Esophagus muscularis mucosa (tissue), 4 donors: Measurements from ENCODE around the gene ARHGAP24.
A peak's percentile ranks its signal among the peaks of the same experiment; 100 is the strongest.

Experiments used
- EP300 ChIP-seq: sonication (generic); formaldehyde crosslinking; IDR thresholded peaks from one replicate; pipeline ENCODE4 v1.6.1; 2017; ENCODE audit warnings: antibody characterized with exemption
- POLR2A ChIP-seq: fragments of 450-650 bp; IDR thresholded peaks from one replicate; pipeline ENCODE4 v1.6.1; 2017; ENCODE audit warnings: antibody characterized with exemption, moderate library complexity, mild to moderate bottlenecking, low read depth
- POLR2AphosphoS5 ChIP-seq, 2 donors: sonication (generic); formaldehyde crosslinking; IDR thresholded peaks; one replicate each; pipeline ENCODE4 v1.6.1; 2017; ENCODE audit warnings: antibody characterized with exemption in 2 of 2
- TF ChIP-seq, protein P1 (sequence below), 3 experiments: fragments of 200-600 bp in 2 of 3; fragments of 450-650 bp in 1 of 3; sonication (generic) in 2 of 3; IDR thresholded peaks; one replicate each; pipeline ENCODE4 v1.5.1; 2017 to 2019; ENCODE audit warnings: antibody characterized with exemption in 3 of 3, mild to moderate bottlenecking in 2 of 3, moderate library complexity in 1 of 3

DNA sequence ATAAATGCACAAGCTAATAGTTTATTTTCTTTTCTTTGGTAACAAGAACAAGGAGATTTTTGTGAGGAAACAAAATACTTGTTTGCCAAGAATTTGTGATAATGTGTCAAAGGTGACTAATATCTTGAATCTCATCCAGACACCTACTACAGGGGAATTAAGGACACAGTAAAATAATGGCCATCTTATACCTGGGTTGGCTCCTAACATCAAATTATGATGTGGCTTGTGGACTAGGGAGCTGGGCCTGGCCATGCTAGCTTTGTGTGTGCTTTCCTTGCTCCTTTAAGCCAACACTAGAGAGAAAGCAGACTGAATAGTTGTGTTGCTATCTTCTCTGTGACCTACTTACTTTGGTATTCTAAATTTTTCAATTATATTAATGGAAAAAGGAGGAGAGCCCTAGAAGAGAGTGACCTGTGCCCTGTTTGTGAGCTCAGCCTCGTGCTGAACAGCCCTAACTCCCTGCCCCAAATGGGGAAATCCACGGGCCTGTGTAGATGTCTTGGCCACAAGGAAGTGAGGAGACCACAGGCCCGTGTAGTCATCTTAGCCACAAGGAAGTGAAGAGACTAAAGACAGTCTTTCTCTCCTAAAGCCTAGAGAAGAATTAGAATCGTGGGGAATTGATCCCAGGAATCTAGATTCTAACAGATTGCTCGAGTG lies 23.3 kb downstream of the ARHGAP24 start:
- TF ChIP-seq, protein P1, sequence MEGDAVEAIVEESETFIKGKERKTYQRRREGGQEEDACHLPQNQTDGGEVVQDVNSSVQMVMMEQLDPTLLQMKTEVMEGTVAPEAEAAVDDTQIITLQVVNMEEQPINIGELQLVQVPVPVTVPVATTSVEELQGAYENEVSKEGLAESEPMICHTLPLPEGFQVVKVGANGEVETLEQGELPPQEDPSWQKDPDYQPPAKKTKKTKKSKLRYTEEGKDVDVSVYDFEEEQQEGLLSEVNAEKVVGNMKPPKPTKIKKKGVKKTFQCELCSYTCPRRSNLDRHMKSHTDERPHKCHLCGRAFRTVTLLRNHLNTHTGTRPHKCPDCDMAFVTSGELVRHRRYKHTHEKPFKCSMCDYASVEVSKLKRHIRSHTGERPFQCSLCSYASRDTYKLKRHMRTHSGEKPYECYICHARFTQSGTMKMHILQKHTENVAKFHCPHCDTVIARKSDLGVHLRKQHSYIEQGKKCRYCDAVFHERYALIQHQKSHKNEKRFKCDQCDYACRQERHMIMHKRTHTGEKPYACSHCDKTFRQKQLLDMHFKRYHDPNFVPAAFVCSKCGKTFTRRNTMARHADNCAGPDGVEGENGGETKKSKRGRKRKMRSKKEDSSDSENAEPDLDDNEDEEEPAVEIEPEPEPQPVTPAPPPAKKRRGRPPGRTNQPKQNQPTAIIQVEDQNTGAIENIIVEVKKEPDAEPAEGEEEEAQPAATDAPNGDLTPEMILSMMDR (IDR thresholded peaks at IDR 0.05), result no peak
- no peak for TF ChIP-seq POLR2A
- no peak for TF ChIP-seq EP300
- peak in 1 of 2 donors; percentile 8 for TF ChIP-seq POLR2AphosphoS5 (IDR thresholded peaks at IDR 0.05)
